HL-60 (cell line): ENCODE results near the gene TIPRL.

Source experiments
- DNase-seq, 2 experiments: peaks; one replicate each; pipeline ENCODE4 v3.0.0-alpha.2; 2010 to 2020; ENCODE audit warnings: low read depth in 1 of 2, low spot score in 1 of 2
- H3K27ac ChIP-seq: fragments of 250-450 bp; sonication (Bioruptor Pico); replicated peaks from 2 replicates; pipeline ENCODE4 v1.5.1; 2020; ENCODE audit warnings: mild to moderate bottlenecking, moderate library complexity
- H3K27me3 ChIP-seq: fragments of 250-450 bp; sonication (Bioruptor Pico); 2 replicates; pipeline ENCODE4 v1.5.1; 2021; ENCODE audit warnings: mild to moderate bottlenecking, moderate library complexity; ENCODE audit not compliant: insufficient read depth, poor library complexity, severe bottlenecking
- H3K4me3 ChIP-seq: replicated peaks from 2 replicates; pipeline ENCODE4 v1.5.1; 2011; ENCODE audit warnings: mild to moderate bottlenecking, control low read depth, low read length; ENCODE audit not compliant: insufficient read depth
- CTCF ChIP-seq: IDR thresholded peaks from one replicate; pipeline ENCODE4 v1.5.1; 2011; ENCODE audit warnings: low read length, control low read depth, inconsistent platforms; ENCODE audit not compliant: insufficient read depth
- GABPA ChIP-seq: IDR thresholded peaks from 2 replicates; pipeline ENCODE4 v1.6.1; 2012; ENCODE audit warnings: low read depth
- POLR2AphosphoS5 ChIP-seq: IDR thresholded peaks from 2 replicates; pipeline ENCODE4 v1.6.1; 2012; ENCODE audit warnings: low read depth
- REST ChIP-seq: IDR thresholded peaks from 2 replicates; pipeline ENCODE4 v1.6.1; 2012; ENCODE audit warnings: low read depth; ENCODE audit not compliant: insufficient replicate concordance
- SPI1 ChIP-seq: IDR thresholded peaks from 2 replicates; pipeline ENCODE4 v1.6.1; 2012; ENCODE audit warnings: low read depth, mild to moderate bottlenecking, borderline replicate concordance

The TIPRL gene

GRCh38 chr1:168163670-168164069, 15.1 kb upstream of the TIPRL start:
- peak in 1 of 2 experiments; percentile 24 for DNase-seq
- TF ChIP-seq POLR2AphosphoS5 (no peak), CTCF (no peak), GABPA (no peak), SPI1 (peak; percentile 64; the same call in 1 of the 2 replicates)
- no peaks in the 10 kb centered on the region for H3K27me3 ChIP-seq
- H3K4me3 ChIP-seq, result no peak overlapping the region
- H3K27ac ChIP-seq, result no peak overlapping the region

- Histone ChIP-seq H3K27me3 (no peaks in the 10 kb centered on the region), H3K27ac (no peak overlapping the region), H3K4me3 (no peak overlapping the region)
- no peak for DNase-seq
- TF ChIP-seq POLR2AphosphoS5, result no peak
- TF ChIP-seq SPI1, result no peak
- TF ChIP-seq REST, result no peak
- TF ChIP-seq GABPA, result no peak
- no peak for TF ChIP-seq CTCF
Observed at GRCh38 chr1:168164771-168165170, 14.0 kb upstream of the TIPRL start.

- no peak for DNase-seq
- TF ChIP-seq GABPA (no peak), SPI1 (no peak), REST (no peak), CTCF (no peak), POLR2AphosphoS5 (no peak)
- no peak overlapping the region for H3K4me3 ChIP-seq
- no peak overlapping the region for H3K27ac ChIP-seq
- H3K27me3 ChIP-seq, result no peaks in the 10 kb centered on the region
Observed at GRCh38 chr1:168167806-168168205, 11.0 kb upstream of the TIPRL start.
